SK-N-SH (cell line): ENCODE data around the gene CBFA2T2. TPM values are rescaled to one million over a fixed set of nuclear protein-coding genes. Genes with fewer than 3 reads are reported as not detected.

Source experiments
- CTCF ChIA-PET: fragments of 300-600, 350-600 bp; formaldehyde crosslinking; extraction: SDS; loops from one replicate; lab custom pipeline; 2021; lab: Yijun Ruan, JAX
- POLR2A ChIA-PET: fragments of 350-600 bp; sonication (Branson Sonifier 250); formaldehyde crosslinking; extraction: SDS; loops from one replicate; lab custom pipeline; 2020; ENCODE audit warnings: antibody characterized with exemption, inconsistent platforms; lab: Yijun Ruan, JAX
- DNase-seq: peaks from one replicate; pipeline ENCODE4 v3.0.0; 2012
- H2AFZ ChIP-seq: fragments of 200-600 bp; sonication (generic); 2 replicates; pipeline ENCODE4 v1.8.1; 2016; ENCODE audit warnings: antibody characterized with exemption, mild to moderate bottlenecking, low read depth
- H3F3A ChIP-seq: fragments of 200-600 bp; sonication (generic); replicated peaks from 2 replicates; pipeline ENCODE3; 2016; ENCODE audit warnings: antibody characterized with exemption, mild to moderate bottlenecking; ENCODE audit not compliant: insufficient read depth
- H3K27ac ChIP-seq, 2 experiments: fragments of 200-500 bp in 1 of 2; fragments of 200-600 bp in 1 of 2; sonication (Bioruptor generic) in 1 of 2; sonication (generic), shearing (Covaris generic) in 1 of 2; 2 replicates each; pipeline versions ENCODE4 v1.5.1 to v1.6.1; 2014 to 2016; ENCODE audit warnings: low read depth in 2 of 2, inconsistent platforms in 1 of 2, low read length in 1 of 2, mild to moderate bottlenecking in 1 of 2, mixed read lengths in 1 of 2
- H3K27me3 ChIP-seq: fragments of 200-600 bp; sonication (generic), shearing (Covaris generic); 2 replicates; pipeline ENCODE4 v1.6.1; 2016; ENCODE audit warnings: mixed run types; ENCODE audit not compliant: insufficient read depth
- H3K36me3 ChIP-seq, 2 experiments: fragments of 200-500 bp in 1 of 2; fragments of 200-600 bp in 1 of 2; sonication (Bioruptor generic) in 1 of 2; sonication (generic) in 1 of 2; replicated peaks in 1 of 2; 2 replicates each; pipeline versions ENCODE3 to v1.5.1; 2014 to 2016; ENCODE audit warnings: low read length in 1 of 2, mild to moderate bottlenecking in 1 of 2; ENCODE audit not compliant: insufficient read depth in 2 of 2, control insufficient read depth in 1 of 2
- H3K4me1 ChIP-seq, 2 experiments: fragments of 200-500 bp in 1 of 2; fragments of 200-600 bp in 1 of 2; sonication (Bioruptor generic) in 1 of 2; sonication (generic), shearing (Covaris generic) in 1 of 2; 2 replicates each; pipeline versions ENCODE4 v1.5.1 to v1.6.1; 2014 to 2016; ENCODE audit warnings: low read depth in 1 of 2, low read length in 1 of 2, mixed run types in 1 of 2; ENCODE audit not compliant: insufficient read depth in 2 of 2, control insufficient read depth in 1 of 2
- H3K4me2 ChIP-seq: fragments of 200-600 bp; sonication (generic), shearing (Covaris generic); 2 replicates; pipeline ENCODE4 v1.6.1; 2017; ENCODE audit warnings: mixed run types
- H3K4me3 ChIP-seq, 2 experiments: fragments of 200-500 bp in 1 of 2; fragments of 200-600 bp in 1 of 2; sonication (Bioruptor generic) in 1 of 2; sonication (generic), shearing (Covaris generic) in 1 of 2; 2 replicates each; pipeline versions ENCODE4 v1.5.1 to v1.8.1; 2014 to 2016; ENCODE audit warnings: low read depth in 2 of 2, inconsistent platforms in 1 of 2, low read length in 1 of 2, mild to moderate bottlenecking in 1 of 2, mixed read lengths in 1 of 2, moderate library complexity in 1 of 2
- H3K79me2 ChIP-seq: fragments of 200-600 bp; sonication (generic); 2 replicates; pipeline ENCODE4 v1.8.1; 2017; ENCODE audit warnings: mild to moderate bottlenecking; ENCODE audit not compliant: insufficient read depth
- H3K9ac ChIP-seq: fragments of 200-600 bp; sonication (generic); 2 replicates; pipeline ENCODE4 v1.6.1; 2017; ENCODE audit warnings: mixed run types
- H3K9me2 ChIP-seq: fragments of 200-600 bp; sonication (generic); 2 replicates; pipeline ENCODE4 v1.6.1; 2017; ENCODE audit warnings: mixed run types
- H3K9me3 ChIP-seq: fragments of 200-600 bp; sonication (generic); 2 replicates; pipeline ENCODE4 v1.6.1; 2017; ENCODE audit warnings: mixed run types, mild to moderate bottlenecking, moderate library complexity
- H4K20me1 ChIP-seq: fragments of 200-600 bp; sonication (generic); 2 replicates; pipeline ENCODE4 v1.6.1; 2017; ENCODE audit warnings: mild to moderate bottlenecking, mixed run types; ENCODE audit not compliant: insufficient read depth
- CHD2 ChIP-seq: fragments of 150-350 bp; IDR thresholded peaks from 2 replicates; pipeline ENCODE4 v1.6.1; 2018; ENCODE audit warnings: low read length; ENCODE audit not compliant: partially characterized antibody
- ELF1 ChIP-seq: IDR thresholded peaks from 2 replicates; pipeline ENCODE4 v1.4.0; 2012
- EZH2phosphoT487 ChIP-seq: fragments of 200-600 bp; sonication (generic); IDR thresholded peaks from 2 replicates; pipeline ENCODE4 v1.6.1; 2017; ENCODE audit warnings: low read depth, mixed run types, mild to moderate bottlenecking, antibody characterized with exemption, moderate library complexity, borderline replicate concordance
- FOSL2 ChIP-seq: IDR thresholded peaks from 2 replicates; pipeline ENCODE4 v1.4.0; 2012; ENCODE audit warnings: low read depth, mild to moderate bottlenecking, moderate library complexity, borderline replicate concordance
- GABPA ChIP-seq: IDR thresholded peaks from 2 replicates; pipeline ENCODE4 v1.4.0; 2012; ENCODE audit warnings: low read depth, mild to moderate bottlenecking
- GATA2 ChIP-seq: sonication (generic); formaldehyde crosslinking; IDR thresholded peaks from 2 replicates; pipeline ENCODE4 v1.5.0; 2020; ENCODE audit warnings: mild to moderate bottlenecking, missing genetic modification reagents
- IRF3 ChIP-seq: fragments of 150-350 bp; IDR thresholded peaks from 2 replicates; pipeline ENCODE4 v1.6.1; 2016; ENCODE audit warnings: mild to moderate bottlenecking, low read depth, low read length
- JUND ChIP-seq: IDR thresholded peaks from 2 replicates; pipeline ENCODE4 v1.4.0; 2012
- MAX ChIP-seq: IDR thresholded peaks from 2 replicates; pipeline ENCODE4 v1.4.0; 2012; ENCODE audit warnings: low read depth
- MEF2A ChIP-seq: IDR thresholded peaks from 2 replicates; pipeline ENCODE4 v1.4.0; 2012; ENCODE audit warnings: low read depth, borderline replicate concordance
- MXI1 ChIP-seq: IDR thresholded peaks from 2 replicates; pipeline ENCODE4 v1.6.1; 2012; ENCODE audit warnings: mild to moderate bottlenecking, low read depth, low read length, improper control_type of control experiment
- NFIC ChIP-seq: IDR thresholded peaks from 2 replicates; pipeline ENCODE4 v1.4.0; 2012; ENCODE audit warnings: borderline replicate concordance
- POLR2AphosphoS5 ChIP-seq: IDR thresholded peaks from 2 replicates; pipeline ENCODE4 v1.6.1; 2012; ENCODE audit warnings: low read depth, low read length
- REST ChIP-seq: IDR thresholded peaks from 2 replicates; pipeline ENCODE4 v1.6.1; 2012; ENCODE audit warnings: mild to moderate bottlenecking, low read depth, low read length, moderate library complexity
- RFX5 ChIP-seq: IDR thresholded peaks from 2 replicates; pipeline ENCODE4 v1.6.1; 2012; ENCODE audit warnings: mild to moderate bottlenecking, improper control_type of control experiment, low read length
- TAF1 ChIP-seq: IDR thresholded peaks from 2 replicates; pipeline ENCODE4 v1.6.1; 2012; ENCODE audit warnings: low read depth, mild to moderate bottlenecking, low read length, moderate library complexity, borderline replicate concordance
- TCF12 ChIP-seq: IDR thresholded peaks from 2 replicates; pipeline ENCODE4 v1.4.0; 2012
- TEAD4 ChIP-seq: IDR thresholded peaks from 2 replicates; pipeline ENCODE4 v1.4.0; 2012; ENCODE audit warnings: mild to moderate bottlenecking, borderline replicate concordance; ENCODE audit not compliant: insufficient read depth
- USF1 ChIP-seq: IDR thresholded peaks from 2 replicates; pipeline ENCODE4 v1.4.0; 2012; ENCODE audit warnings: low read depth, borderline replicate concordance
- USF2 ChIP-seq: fragments of 150-350 bp; IDR thresholded peaks from 2 replicates; pipeline ENCODE4 v1.6.1; 2017; ENCODE audit warnings: antibody characterized with exemption, low read length, low read depth, borderline replicate concordance
- WGBS: methylation state at CpG from one replicate; pipeline ENCODE4 v1.1.6; 2017; ENCODE audit warnings: low lambda C conversion rate; 5-methylcytosine and 5-hydroxymethylcytosine counted together
- polyA plus RNA-seq, 3 experiments: library from polyadenylated mRNA; depleted of rRNA; stranded (reverse); fragments of >200 nt; gene quantifications; 2 replicates each; pipeline ENCODE4 v1.2.3, GENCODE V29; 2012

Gene CBFA2T2
- polyA plus RNA-seq, 1 of the 3 experiments (the other 2 are of a cell fraction): 11.0 TPM

GRCh38 chr20:33624399-33624798, 134.5 kb downstream of the CBFA2T2 start:
- no peak overlapping the region for H3K9ac ChIP-seq
- no peaks in the 10 kb centered on the region for H3K9me2 ChIP-seq
- H3K27ac ChIP-seq: no peak overlapping the region; a peak in 1 of 4 replicates
- no peaks in the 10 kb centered on the region for H3K9me3 ChIP-seq
- no peak for DNase-seq
- no peak overlapping the region for H2AFZ ChIP-seq
- ChIA-PET CTCF (no interaction called here), POLR2A (no interaction called here)
- no peak overlapping the region for H3K4me3 ChIP-seq
- H3K4me1 ChIP-seq: no peaks in the 10 kb centered on the region
- no peak overlapping the region for H3K4me2 ChIP-seq
- H3F3A ChIP-seq: no peaks in the 10 kb centered on the region
- H3K36me3 ChIP-seq: peaks cover 22 to 34% of the 10 kb centered on the region in 2 experiments
- WGBS: 91% methylated on average over 3 of the region's 3 CpGs
- H3K79me2 ChIP-seq: no peaks in the 10 kb centered on the region
- no peaks in the 10 kb centered on the region for H3K27me3 ChIP-seq
- no peaks in the 10 kb centered on the region for H4K20me1 ChIP-seq
- TF ChIP-seq MAX: no peak
- no peak for TF ChIP-seq MXI1
- no peak for TF ChIP-seq GATA2 (CRISPR knock-in tag)
- TF ChIP-seq EZH2phosphoT487: no peak
- TF ChIP-seq CHD2: no peak
- TF ChIP-seq MEF2A: no peak
- no peak for TF ChIP-seq REST
- no peak for TF ChIP-seq GABPA
- no peak for TF ChIP-seq FOSL2
- no peak for TF ChIP-seq RFX5
- TF ChIP-seq TEAD4: no peak
- TF ChIP-seq TAF1: no peak
- no peak for TF ChIP-seq NFIC
- no peak for TF ChIP-seq TCF12
- no peak for TF ChIP-seq USF1
- TF ChIP-seq POLR2AphosphoS5: no peak
- no peak for TF ChIP-seq IRF3
- TF ChIP-seq USF2: no peak
- no peak for TF ChIP-seq JUND
- no peak for TF ChIP-seq ELF1
